ENCODE data around the gene TOB1.

DNA sequence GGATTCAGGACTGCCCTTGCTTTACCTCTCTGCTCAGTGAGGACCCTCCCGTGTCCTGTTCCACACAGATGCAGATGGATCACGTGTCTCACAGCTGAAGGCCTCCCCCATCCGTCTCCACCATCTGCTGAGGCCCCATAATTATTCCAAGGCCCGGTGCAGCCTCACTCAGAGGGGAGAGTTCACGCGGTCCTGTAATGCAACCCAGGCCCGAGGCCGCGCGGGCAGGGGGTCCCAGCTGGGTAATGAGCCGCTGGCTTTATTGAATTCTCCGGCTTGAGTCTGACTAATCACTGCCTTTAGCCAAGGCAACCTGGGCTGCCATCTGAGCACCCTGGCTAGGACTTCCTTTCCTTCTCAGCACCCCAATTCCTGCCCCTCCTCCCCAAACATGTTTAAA, 35.2 kb downstream of the TOB1 start:
- no peak for TF ChIP-seq EZH2 (IDR thresholded peaks at IDR 0.05; ENCODE audit: borderline replicate concordance, insufficient read depth, low read depth, low read length, poor library complexity, severe bottlenecking)
- TF ChIP-seq, protein P1, sequence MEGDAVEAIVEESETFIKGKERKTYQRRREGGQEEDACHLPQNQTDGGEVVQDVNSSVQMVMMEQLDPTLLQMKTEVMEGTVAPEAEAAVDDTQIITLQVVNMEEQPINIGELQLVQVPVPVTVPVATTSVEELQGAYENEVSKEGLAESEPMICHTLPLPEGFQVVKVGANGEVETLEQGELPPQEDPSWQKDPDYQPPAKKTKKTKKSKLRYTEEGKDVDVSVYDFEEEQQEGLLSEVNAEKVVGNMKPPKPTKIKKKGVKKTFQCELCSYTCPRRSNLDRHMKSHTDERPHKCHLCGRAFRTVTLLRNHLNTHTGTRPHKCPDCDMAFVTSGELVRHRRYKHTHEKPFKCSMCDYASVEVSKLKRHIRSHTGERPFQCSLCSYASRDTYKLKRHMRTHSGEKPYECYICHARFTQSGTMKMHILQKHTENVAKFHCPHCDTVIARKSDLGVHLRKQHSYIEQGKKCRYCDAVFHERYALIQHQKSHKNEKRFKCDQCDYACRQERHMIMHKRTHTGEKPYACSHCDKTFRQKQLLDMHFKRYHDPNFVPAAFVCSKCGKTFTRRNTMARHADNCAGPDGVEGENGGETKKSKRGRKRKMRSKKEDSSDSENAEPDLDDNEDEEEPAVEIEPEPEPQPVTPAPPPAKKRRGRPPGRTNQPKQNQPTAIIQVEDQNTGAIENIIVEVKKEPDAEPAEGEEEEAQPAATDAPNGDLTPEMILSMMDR (IDR thresholded peaks at IDR 0.05), result no peak
